GM12872 (cell line): ENCODE results near the gene NAB1.

ENCODE experiments used
- CTCF ChIP-seq: IDR thresholded peaks from 3 replicates; pipeline ENCODE4 v1.5.1; 2011; ENCODE audit warnings: low read depth, mild to moderate bottlenecking, low read length, moderate library complexity; ENCODE audit not compliant: insufficient read depth

The NAB1 gene

GRCh38 chr2:190648289-190649034 is 421 bp upstream of the NAB1 start:
- no peak for TF ChIP-seq CTCF

GRCh38 chr2:190649798-190650390 is 1.0 kb downstream of the NAB1 start:
- no peak for TF ChIP-seq CTCF

- no peak for TF ChIP-seq CTCF
Measured at GRCh38 chr2:190651413-190651812, 2.5 kb downstream of the NAB1 start.

- TF ChIP-seq CTCF: no peak
Measured at GRCh38 chr2:190653231-190653630, 4.3 kb downstream of the NAB1 start.

GRCh38 chr2:190653931-190654330 is 5.0 kb downstream of the NAB1 start:
- no peak for TF ChIP-seq CTCF

- no peak for TF ChIP-seq CTCF
Measured at GRCh38 chr2:190655113-190655512, 6.2 kb downstream of the NAB1 start.

GRCh38 chr2:190655570-190655969 is 6.7 kb downstream of the NAB1 start:
- no peak for TF ChIP-seq CTCF
